Eye (tissue), 1 donor: Measurements from ENCODE around the gene SENP2.
"Not testable (repeated sequence)": the region's sequence is repeated elsewhere in the genome, so short reads cannot be mapped to it uniquely, and the experiment has no call there.

Experiments
- DNase-seq: peaks from one replicate; pipeline ENCODE4 v3.0.0-alpha.2; 2015

The SENP2 gene

DNA sequence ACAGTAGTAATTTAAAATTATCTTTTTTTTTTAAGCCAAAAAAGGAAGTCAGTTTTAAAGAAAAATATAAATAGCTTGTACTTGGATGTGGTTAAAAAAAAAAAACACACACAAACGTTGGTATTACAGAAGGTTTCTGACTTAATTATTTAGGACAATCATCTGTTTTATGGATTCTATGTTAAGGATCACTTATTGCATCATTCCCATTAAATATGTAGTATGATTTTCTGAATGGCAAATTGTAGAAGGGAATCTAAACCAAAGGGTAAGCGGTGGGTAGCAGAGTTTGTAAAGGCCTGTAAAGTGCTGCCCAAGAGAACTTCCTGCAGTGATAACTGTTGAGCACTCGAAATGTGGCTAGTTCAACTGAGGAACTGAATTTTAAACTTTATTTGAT, 8.0 kb downstream of the SENP2 start:
- DNase-seq, result no peak

DNA sequence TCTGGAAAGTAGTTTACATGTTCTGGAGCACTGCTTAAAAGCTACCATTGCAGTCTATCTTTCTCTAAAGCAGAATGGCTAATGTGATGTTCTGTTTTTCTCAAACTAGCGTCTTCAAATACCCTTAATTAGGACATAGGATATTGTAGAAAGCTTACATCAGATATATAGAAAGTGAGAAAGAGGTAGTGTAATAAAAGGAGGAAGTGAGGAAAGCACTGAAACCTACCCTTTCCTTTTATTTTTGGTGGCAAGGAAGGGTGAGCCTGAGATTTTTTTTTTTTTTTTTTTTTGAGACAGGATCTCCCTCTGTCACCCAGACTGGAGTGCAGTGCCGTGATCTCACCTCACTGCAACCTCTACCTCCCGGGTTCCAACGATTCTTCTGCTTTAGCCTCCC, 9.4 kb downstream of the SENP2 start:
- no peak for DNase-seq

DNA sequence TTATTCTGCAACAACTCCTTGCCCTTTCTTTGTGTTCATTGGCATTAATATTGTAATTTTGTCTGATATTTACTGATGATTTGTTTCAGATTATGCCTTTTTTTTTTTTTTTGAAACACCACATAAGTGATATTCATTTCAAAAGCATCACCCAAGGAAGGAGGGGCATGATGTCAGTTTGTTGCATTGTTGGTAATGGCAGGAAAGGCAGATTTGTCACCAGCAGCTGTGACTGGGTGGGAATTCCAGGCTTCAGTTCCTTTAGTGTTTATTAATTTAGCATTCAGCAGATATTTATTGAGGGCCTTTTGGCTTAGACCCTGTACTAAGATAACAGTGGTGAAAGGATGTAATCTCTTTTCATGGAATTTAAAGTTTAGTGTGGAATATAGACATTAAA, 19.5 kb downstream of the SENP2 start:
- DNase-seq, result no peak

DNA sequence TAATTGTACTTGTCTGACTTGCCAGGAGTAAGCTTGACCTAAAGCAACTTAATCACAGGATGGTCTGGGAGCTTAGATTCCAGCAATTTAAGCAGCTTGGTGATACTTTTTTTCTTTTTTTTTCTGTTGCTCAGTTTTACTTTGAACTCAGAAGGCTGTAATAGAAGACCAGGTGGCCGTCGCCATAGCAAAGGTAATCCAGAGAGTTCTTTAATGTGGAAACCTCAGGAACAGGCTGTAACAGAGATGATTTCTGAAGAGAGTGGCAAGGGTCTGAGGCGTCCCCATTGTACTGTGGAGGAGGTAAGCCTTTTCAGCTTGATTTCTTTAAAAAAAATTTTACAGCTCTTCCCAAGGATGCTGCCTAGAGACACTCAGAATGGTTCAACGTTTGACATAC, 20.1 kb downstream of the SENP2 start:
- DNase-seq, result no peak

DNA sequence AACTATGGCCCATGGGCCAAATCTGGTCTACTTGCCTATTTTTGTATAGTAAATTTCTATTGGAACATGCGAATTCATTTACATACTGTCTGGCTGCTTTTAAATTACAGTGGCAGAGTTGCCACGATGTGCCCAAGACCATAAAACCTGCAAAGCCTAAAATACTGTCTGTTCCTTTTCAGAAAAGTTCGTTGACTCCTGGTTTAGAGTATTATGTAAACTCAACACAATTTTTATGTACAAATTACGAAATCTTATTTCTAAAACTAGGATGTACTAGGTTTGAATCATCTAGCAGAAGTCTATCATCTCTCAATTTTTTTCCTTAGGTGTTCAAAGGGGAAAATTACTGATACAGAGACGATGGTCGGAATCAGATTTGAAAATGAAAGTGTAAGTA, 26.9 kb downstream of the SENP2 start:
- no peak for DNase-seq

DNA sequence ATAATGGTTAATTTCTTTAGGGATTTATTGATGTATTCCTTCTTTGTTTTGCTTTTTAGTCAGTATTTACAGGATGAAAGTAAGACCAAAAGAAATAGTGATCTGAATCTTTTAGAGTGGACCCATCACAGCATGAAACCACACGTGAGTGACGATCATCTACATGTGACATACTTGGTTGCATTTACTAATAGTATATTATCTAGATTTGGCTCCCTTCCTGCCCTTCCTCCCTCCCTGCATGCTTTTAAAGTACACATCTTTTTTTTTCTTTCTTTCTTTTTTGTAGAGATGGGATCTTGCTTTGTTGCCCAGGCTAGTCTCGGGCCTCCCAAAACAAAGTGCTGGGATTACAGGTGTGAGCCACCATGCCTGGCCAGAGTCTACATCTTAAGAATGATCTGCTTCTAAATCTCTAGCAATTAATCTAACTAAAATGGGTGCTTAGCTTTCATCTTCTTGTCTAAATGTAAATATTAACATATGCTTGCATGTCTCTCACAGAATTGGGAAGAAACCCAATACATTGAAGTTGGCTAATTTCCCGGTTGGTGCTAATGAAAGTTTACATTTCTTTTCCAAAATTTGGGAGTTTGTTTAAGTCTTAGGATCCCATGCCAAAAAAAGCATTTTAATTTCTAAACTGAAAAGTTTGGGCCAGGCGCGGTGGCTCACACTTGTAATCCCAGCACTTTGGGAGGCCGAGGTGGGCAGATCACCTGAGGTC, 38.0 kb downstream of the SENP2 start:
- DNase-seq, result no peak

DNA sequence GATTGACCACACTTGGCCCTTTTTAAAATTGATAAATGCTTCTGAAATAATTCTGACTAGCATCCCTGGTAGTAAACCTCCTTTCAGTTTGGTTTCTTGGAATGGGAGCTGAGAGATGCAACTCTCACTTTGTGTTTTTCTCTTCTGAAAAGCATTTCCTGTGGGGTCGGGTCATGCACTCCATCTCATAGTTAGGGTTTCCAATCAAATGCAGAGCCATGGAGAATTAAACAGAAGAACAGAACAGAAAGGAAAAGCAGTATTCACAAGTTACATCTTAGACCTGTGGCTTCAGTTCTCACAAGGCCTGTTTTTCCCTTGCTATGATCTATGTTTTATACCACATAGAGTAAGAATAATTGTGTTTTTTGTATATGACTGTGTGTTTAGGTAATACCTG, 39.7 kb downstream of the SENP2 start:
- no peak for DNase-seq

DNA sequence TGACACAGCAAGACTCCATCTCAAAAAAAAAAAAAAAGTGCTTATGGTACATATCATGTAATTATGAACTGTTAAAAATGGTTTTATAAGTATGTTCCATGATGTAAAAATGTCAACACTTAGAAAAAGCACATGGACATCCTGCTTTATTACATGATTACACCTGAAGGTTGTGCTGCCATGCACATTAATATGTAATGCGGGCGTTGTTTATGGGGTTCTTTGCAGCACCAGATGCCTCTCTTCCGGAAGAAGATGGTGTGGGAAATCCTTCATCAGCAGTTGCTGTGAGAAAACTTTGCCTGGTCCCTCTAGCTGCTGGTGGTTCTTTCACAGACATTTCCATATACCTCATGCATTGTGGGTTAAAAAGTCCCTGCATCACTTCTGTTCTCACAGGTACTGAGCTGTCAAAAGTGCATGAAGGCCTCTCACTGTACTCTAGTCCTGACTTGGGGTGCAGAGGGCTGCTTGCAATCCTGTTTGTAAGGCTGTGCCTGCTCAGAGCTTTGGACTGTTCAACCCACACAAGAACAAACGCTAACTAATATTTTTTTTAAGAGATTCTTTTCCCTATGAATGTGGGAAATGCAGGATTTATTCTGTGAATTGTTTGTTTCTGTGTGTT, 43.6 kb downstream of the SENP2 start:
- DNase-seq, result no peak

DNA sequence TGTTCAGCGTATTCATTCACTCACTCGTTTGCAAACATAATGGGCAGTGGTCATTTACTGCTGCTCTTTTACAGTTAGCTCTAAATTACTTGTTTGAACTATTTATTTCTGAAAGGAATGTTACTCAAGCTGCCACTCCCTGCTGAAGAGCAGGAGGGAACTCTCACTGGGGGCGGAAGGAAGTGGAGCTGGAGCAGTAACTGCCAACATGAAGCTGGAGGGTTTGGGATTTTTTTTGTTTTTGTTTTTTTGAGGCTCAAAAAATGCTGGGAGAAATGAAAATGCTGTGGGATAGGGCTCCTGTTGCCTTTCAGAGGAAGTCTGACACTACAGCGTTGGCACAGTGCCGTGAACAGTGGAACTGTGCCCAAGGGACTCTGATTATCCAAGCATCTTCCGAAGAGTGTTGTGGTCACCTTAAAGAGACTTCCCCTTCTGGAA, 44.1 kb downstream of the SENP2 start:
- DNase-seq, result no peak

DNA sequence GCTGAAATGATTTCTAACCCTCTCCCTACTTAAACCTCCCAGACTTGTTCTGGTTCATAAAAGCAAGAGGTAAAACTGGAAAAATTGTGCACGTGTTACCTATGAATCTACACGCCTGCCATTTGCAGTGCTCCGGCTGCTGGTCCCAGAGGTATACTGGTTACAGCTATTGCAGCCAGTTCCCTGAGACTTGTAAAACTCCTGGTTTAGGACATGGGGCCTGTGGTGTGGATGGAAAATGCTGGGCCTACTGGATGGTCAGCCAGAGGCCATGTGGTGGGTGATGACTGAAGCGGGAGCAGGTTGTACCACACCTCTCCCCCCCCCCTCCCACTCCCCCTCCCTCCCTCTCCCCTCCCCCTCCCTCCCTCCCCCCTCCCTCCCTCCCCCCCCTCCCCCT, 45.0 kb downstream of the SENP2 start:
- no peak for DNase-seq

DNA sequence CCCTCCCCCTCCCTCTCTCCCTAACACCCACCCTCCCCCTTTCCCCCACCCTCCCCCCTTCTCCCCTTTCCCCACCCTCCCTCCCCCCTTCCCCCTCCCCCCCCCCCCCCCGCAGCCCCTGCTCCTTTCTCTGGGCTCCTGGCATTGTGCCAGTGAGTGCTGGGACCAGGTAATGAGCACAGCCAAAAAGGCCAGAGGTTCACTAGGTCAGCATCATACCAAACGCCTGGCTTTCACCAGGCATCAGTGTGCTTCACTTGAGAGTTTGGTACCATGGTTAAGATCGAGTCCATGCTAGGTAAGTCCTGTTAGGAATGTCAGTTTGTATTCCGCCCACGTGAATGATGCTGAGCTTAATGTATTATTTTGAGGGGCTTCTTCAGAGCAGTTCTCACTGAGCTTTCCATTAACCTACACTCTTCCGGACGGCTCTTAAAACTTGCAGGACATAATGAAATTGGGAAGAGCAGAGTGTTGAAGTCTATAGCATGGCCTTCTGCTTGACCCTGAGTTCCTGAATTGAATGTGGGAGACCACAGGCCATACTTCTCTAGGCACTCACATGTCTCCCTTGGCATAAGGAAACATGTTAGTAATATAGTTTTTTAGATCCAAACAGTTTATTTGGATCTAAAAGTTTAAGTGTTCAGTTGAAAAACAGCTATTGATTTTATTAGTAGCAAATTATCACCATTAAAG, 45.6 kb downstream of the SENP2 start:
- DNase-seq, result peak; percentile 41

DNA sequence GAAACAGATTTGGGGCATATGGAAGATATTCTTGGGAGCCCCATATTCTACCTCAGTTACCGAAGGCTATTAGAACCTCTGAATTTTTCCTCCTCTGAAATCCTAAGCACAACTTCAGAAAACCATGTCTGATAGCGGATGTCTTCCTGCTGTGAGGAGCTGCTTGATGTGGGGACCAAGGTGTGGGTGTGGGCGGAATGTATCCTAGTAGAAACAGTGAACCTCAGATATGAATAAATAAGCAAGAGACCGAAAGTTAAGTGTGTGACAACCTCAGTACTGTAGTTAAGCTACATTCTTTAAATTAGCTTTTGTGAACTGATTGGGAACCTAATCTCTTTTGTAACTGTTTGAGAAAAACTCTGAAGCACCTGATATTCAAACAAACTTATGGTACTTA, 46.9 kb downstream of the SENP2 start:
- DNase-seq, result no peak

DNA sequence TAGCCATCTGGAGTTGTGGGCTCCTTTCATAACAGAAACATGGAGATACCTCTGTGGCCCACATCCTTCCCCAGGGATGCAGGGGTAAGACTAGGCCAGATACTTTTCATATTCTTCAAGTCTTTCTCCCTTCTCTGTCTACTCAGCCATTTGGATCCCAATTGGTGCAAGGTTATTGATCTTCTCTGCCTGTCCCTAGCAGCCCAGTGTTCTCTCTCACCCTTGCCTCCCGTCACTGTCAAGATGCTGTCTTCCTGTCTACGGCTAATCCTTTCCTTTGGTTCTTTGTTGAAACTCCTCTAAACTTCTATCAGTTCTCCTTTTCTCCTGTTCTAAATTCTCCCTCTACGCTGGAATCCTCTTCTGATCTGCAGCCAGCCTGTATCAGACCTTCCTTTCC, 51.3 kb downstream of the SENP2 start:
- no peak for DNase-seq

DNA sequence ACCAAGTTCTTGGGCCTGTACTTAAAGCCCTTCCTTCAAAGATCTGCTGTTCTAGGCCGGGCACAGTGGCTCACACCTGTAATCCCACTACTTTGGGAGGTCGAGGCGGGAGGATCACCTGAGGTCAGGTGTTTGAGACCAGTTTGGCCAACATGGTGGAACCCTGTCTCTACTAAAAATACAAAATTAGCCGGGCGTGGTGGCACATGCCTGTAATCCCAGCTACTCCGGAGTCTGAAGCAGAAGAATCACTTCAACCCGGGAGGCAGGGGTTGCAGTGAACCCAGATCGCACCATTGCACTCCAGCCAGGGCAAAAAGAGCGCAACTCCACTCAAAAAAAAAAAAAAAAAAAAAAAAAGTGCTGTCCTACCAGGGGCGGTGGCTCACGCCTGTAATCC, 52.6 kb downstream of the SENP2 start:
- DNase-seq, result not testable (repeated sequence)

DNA sequence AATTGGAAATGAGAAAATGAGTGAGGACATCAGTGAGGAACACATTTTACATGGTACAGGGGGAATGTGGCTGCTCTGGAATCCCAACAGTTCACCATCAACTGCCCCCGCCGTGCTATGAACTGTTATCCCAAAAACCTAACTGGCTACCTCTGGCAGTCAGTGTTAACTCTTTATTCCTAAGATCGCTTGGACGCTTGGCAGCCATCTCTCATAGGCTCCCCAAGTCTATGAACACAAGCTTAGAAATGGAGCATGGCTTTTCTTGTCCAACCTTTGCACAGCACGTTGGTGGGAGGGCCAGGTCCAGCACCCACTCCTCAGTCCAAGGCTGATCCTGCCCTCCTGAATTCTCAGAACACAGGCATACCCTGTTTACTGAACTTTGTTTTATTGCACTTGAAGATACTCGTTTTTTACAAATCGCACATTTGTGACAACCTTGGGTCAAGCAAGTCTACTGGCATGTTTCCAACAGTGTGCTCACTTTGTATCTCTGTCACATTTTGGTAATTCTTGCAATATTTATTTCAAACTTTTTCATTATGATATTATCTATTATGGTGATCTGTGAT, 53.6 kb downstream of the SENP2 start:
- no peak for DNase-seq

DNA sequence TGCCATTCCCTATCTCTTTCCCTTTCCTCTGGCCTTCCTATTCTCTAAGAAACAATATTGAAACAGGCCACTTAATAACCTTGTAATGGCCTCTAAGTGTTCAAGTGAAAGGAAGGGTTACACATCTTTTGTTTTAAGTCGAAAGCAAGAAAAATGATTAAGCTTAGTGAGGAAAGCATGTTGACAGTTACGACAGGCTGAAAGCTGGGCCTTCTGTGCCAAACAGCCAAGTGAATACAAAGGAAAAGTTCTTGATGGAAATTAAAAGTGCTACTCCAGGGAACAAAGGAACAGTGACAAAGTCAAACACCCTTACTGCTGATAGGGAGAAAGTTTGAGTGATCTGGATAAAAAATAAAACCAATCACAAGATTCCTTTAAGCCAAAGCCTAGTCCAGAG, 54.2 kb downstream of the SENP2 start:
- no peak for DNase-seq

DNA sequence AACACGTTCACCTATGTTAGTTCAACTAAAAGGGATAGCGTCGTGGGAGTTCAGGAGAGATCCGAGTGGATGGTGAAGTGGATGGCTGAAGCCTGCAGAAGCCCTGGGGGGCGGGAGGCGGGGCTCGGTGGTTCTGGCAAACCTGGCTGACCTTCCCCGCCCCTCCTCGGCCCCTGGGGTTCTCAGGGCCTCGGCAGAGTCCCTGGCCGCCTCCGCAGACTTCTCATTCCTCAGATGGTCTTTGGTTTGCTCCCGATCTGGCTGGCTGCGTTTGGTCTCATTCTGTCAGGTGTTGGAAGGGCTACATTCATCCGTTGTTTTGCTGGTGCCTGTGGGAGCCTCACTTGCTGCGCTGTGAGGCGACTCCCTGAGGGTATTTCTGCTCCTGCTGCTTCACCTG, 59.1 kb downstream of the SENP2 start:
- DNase-seq, result not testable (repeated sequence)

DNA sequence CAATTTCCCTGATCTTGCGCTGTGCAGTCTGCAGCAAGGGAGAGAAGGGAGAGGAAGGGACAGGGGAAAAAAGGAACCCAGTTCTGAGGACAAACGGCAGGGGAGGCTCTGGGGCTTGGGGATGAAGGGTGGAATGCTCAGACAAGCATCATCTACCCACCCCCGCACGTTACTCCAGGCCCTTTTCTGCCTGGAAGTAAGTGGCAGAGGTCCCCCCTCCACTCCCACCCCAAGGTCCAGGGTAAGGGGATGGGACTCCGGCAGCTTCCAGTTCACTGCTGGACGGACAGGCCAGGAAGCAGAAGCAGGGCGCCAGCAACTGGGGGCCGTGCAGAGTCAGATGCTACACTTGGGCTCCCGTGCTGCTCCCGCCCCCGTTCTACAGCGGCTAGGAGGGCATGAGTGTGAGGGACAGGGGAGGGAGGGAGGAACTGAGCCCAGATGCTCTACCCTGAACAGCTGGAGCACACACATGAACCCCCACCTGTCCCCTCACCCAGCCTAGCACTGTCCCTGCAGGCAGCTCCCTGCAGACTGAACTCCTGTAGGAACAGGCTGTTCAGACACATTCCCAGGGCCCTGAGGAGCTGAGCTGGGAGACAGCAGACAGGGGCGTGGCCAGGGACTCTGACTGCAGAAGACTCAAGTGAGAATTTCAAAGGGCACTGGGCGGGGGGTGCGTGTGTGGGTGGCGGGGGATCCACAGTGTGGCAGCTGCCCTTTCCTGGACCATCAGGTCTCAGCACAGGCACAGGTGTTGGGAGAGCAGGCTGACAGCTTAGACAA, 59.7 kb downstream of the SENP2 start:
- no peak for DNase-seq

DNA sequence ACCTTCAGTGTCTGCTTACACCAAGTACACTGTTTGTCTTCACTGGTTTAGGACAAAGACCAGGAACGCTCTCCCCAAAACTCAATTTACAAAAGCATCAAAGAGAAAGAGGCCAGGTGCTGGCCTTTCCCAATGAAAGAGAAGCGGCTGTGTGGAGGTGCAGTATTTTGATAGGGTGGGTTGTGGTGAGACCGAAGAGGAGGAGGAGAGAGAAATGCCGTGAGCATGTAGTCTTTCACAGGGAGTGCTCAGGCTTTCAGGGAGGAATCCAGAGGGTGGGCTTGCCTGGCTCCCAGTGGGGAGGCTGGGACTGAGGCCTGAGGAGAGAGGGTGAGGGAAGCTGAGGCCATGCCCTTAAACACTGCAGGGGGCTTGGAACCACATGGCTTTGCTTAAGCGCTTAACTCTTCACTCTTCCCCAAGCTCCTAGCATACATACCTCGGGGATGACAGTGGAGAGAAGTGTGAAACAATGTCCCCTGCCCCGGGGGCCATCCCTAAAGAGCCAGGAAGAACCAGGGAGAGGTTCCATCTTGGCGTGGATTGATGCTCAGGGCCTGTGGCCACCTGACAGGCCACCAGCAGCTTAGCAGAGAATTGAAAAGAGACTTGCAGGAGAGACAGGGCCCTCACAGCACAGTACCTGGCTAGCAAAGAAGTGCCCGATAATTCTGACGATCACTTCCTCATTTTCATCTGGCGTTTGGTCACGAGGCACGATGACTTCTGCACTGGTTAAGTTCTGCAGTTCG, 60.5 kb downstream of the SENP2 start:
- DNase-seq, result no peak

DNA sequence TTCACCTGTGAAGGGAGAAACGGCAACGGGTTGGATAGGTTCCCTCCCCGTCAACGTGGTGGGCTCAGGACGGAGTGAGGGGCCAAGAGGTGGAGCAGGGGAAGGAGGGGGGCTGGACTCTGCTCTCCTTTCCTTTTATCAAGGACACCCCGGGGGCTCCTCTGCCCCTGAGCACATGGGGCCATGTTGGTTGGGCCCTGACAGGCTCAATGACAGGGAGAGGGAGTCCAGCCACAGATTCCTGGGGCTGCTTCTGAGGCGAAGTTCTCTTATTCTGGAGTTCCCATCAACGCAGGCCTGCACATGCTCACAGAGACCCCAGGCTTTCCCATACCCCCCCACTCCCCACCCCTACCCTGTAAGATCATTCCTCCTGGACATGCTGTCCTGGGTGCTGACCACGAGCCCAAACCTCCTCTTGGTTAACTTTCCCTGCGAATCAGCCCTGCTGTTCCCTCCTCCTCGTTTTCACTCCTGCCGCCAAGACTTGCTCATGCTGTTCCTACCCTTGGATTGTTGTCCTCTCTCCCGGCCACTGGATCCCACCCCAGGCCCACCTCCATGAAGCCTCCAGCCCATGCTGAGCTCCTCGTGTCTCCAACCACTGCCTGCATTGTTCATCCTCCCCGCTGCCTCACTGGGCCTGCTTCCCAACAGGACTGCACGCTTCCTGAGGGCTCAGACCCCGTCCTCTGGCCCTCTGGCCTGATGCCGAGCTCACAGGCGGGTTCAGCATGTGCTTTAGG, 61.2 kb downstream of the SENP2 start:
- DNase-seq, result no peak

DNA sequence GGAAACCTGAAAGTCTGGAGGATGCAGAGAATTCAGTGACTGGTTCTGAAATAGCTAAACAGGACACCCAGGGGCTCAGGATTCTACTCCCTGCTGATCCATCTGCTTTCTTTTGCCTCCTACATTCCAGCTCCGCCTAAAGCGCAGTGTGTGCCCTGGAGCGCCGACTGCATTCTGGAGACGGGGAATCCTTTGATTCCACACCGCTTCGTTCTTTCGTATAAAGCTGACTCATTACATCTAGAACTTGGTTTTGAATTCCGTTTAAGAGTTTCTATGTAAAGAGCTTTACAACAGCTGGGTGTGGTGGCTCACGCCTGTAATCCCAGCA, 61.8 kb downstream of the SENP2 start:
- DNase-seq, result no peak

DNA sequence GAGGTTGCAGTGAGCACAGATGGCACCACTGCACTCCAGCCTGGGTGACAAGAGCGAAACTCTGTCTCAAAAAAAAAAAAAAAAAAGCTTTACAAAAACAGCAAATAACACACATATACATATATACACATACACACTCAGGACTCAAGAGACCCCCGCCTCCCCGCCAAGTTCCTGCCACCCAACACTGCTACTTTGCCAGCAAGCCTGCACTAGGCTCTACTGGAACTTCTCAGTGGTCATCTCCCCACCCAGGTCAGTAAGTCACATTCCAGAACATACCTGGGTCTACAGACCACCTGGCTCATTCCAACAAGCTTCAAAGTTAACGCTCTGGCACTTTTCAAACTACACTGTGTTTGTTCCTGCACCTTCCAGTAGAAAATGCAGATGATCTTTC, 62.3 kb downstream of the SENP2 start:
- DNase-seq, result no peak
